OCI-LY3 (cell line): ENCODE measurements around the gene PITPNM3.

Source experiments
- H2AFZ ChIP-seq: fragments of 200-600, 300-600 bp; shearing (Covaris generic); 2 replicates; pipeline ENCODE4 v1.6.0; 2014; ENCODE audit warnings: antibody characterized with exemption, low read depth, low read length
- H3K27ac ChIP-seq: fragments of 200-600, 300-600 bp; sonication (generic); 2 replicates; pipeline ENCODE4 v1.5.1; 2014; ENCODE audit warnings: mild to moderate bottlenecking, low read length, moderate library complexity, mixed read lengths
- H3K27me3 ChIP-seq: fragments of 200-600, 300-600 bp; sonication (generic); 2 replicates; pipeline ENCODE4 v1.6.1; 2014; ENCODE audit warnings: low read depth, low read length, mixed read lengths
- H3K36me3 ChIP-seq: fragments of 200-600, 300-600 bp; sonication (generic); replicated peaks from 2 replicates; pipeline ENCODE3; 2014; ENCODE audit warnings: low read depth, low read length, mixed read lengths
- H3K4me1 ChIP-seq: fragments of 300-600, 200-600 bp; sonication (generic); 2 replicates; pipeline ENCODE4 v1.6.1; 2014; ENCODE audit warnings: low read length, mixed read lengths
- H3K4me2 ChIP-seq: fragments of 200-600, 300-600 bp; sonication (generic); 2 replicates; pipeline ENCODE4 v1.6.1; 2014; ENCODE audit warnings: low read length, mixed read lengths
- H3K4me3 ChIP-seq: fragments of 300-600, 200-600 bp; sonication (generic); 2 replicates; pipeline ENCODE4 v1.5.1; 2014; ENCODE audit warnings: antibody characterized with exemption, mild to moderate bottlenecking, low read length, moderate library complexity
- H3K79me2 ChIP-seq: fragments of 300-600, 200-600 bp; shearing (Covaris generic); 2 replicates; pipeline ENCODE4 v1.6.1; 2014; ENCODE audit warnings: mild to moderate bottlenecking, low read length, mixed read lengths
- H3K9ac ChIP-seq: fragments of 300-600, 200-600 bp; shearing (Covaris generic); 2 replicates; pipeline ENCODE4 v1.6.0; 2014; ENCODE audit warnings: mild to moderate bottlenecking, low read length, moderate library complexity
- H3K9me3 ChIP-seq: fragments of 200-600, 300-600 bp; shearing (Covaris generic); 2 replicates; pipeline ENCODE4 v1.6.1; 2014; ENCODE audit warnings: low read length, mixed read lengths; ENCODE audit not compliant: insufficient read depth
- H4K20me1 ChIP-seq: fragments of 200-600, 300-600 bp; sonication (generic); 2 replicates; pipeline ENCODE4 v1.6.1; 2016; ENCODE audit warnings: low read length, mixed read lengths; ENCODE audit not compliant: insufficient read depth
- CTCF ChIP-seq: fragments of 200-600, 300-600 bp; sonication (generic); IDR thresholded peaks from 2 replicates; pipeline ENCODE4 v1.5.1; 2014; ENCODE audit warnings: antibody characterized with exemption, low read length, low read depth
- EZH2phosphoT487 ChIP-seq: fragments of 200-600 bp; shearing (Covaris generic); IDR thresholded peaks from 2 replicates; pipeline ENCODE4 v1.6.1; 2018; ENCODE audit warnings: antibody characterized with exemption, mixed run types, low read depth

The PITPNM3 gene

GRCh38 chr17:6551356-6551755, 5.0 kb downstream of the PITPNM3 start:
- Histone ChIP-seq H3K9me3 (no peaks in the 10 kb centered on the region), H3K27ac (no peak overlapping the region), H3K79me2 (no peaks in the 10 kb centered on the region), H3K4me1 (no peaks in the 10 kb centered on the region), H3K4me3 (no peak overlapping the region), H3K27me3 (no peaks in the 10 kb centered on the region), H3K36me3 (no peaks in the 10 kb centered on the region), H3K9ac (no peak overlapping the region), H4K20me1 (no peaks in the 10 kb centered on the region), H2AFZ (no peak overlapping the region), H3K4me2 (no peak overlapping the region)
- TF ChIP-seq CTCF (no peak), EZH2phosphoT487 (no peak)

GRCh38 chr17:6549384-6550036, 6.8 kb downstream of the PITPNM3 start:
- no peaks in the 10 kb centered on the region for H3K4me1 ChIP-seq
- no peak overlapping the region for H3K4me3 ChIP-seq
- H3K9ac ChIP-seq = no peak overlapping the region
- no peaks in the 10 kb centered on the region for H3K79me2 ChIP-seq
- no peak overlapping the region for H3K4me2 ChIP-seq
- TF ChIP-seq CTCF (no peak), EZH2phosphoT487 (no peak)
- H4K20me1 ChIP-seq = no peaks in the 10 kb centered on the region
- H3K27ac ChIP-seq = no peak overlapping the region
- no peaks in the 10 kb centered on the region for H3K27me3 ChIP-seq
- no peaks in the 10 kb centered on the region for H3K36me3 ChIP-seq
- H2AFZ ChIP-seq = no peak overlapping the region
- no peaks in the 10 kb centered on the region for H3K9me3 ChIP-seq

- no peaks in the 10 kb centered on the region for H4K20me1 ChIP-seq
- no peaks in the 10 kb centered on the region for H3K36me3 ChIP-seq
- no peaks in the 10 kb centered on the region for H3K4me1 ChIP-seq
- no peak overlapping the region for H3K9ac ChIP-seq
- H2AFZ ChIP-seq = no peak overlapping the region
- no peak for TF ChIP-seq CTCF
- no peak for TF ChIP-seq EZH2phosphoT487
- no peak overlapping the region for H3K27ac ChIP-seq
- no peaks in the 10 kb centered on the region for H3K9me3 ChIP-seq
- no peaks in the 10 kb centered on the region for H3K27me3 ChIP-seq
- H3K4me2 ChIP-seq = no peak overlapping the region
- no peaks in the 10 kb centered on the region for H3K79me2 ChIP-seq
- no peak overlapping the region for H3K4me3 ChIP-seq
Measured at GRCh38 chr17:6548578-6549330, 7.6 kb downstream of the PITPNM3 start.

GRCh38 chr17:6548034-6548433, 8.3 kb downstream of the PITPNM3 start:
- H3K36me3 ChIP-seq = no peaks in the 10 kb centered on the region
- TF ChIP-seq CTCF (no peak), EZH2phosphoT487 (no peak)
- no peaks in the 10 kb centered on the region for H4K20me1 ChIP-seq
- H2AFZ ChIP-seq = no peak overlapping the region
- H3K27ac ChIP-seq = no peak overlapping the region
- H3K9ac ChIP-seq = no peak overlapping the region
- H3K79me2 ChIP-seq = no peaks in the 10 kb centered on the region
- H3K4me2 ChIP-seq = no peak overlapping the region
- H3K27me3 ChIP-seq = no peaks in the 10 kb centered on the region
- no peaks in the 10 kb centered on the region for H3K9me3 ChIP-seq
- H3K4me1 ChIP-seq = no peaks in the 10 kb centered on the region
- no peak overlapping the region for H3K4me3 ChIP-seq
